GM12878 (cell line): Measurements from ENCODE around the gene RNU11. TPM values are rescaled to one million over a fixed set of nuclear protein-coding genes. Genes with fewer than 3 reads are reported as not detected.
A peak's percentile ranks its signal among the peaks of the same experiment; 100 is the strongest.

ENCODE experiments used
- ATAC-seq: fragments of 200-7000 bp; cut with Tn5 transposase; 3 replicates; pipeline ENCODE4 v1.9.1; 2020; ENCODE audit warnings: mild to moderate bottlenecking, moderate library complexity
- BruUV-seq: library from RNA; stranded (reverse); fragments of 400-500 nt; replicated peaks from 2 replicates; lab custom pipeline; 2021; lab: Mats Ljungman, UMichigan
- CTCF ChIA-PET: fragments of 300-600 bp; sonication (Branson Sonifier 250); formaldehyde crosslinking; extraction: SDS; loops from one replicate; lab custom pipeline; 2021; ENCODE audit warnings: inconsistent platforms; lab: Yijun Ruan, JAX
- POLR2A ChIA-PET: fragments of 350-600 bp; formaldehyde crosslinking; extraction: SDS; loops from one replicate; lab custom pipeline; 2021; ENCODE audit warnings: inconsistent platforms; lab: Charles Lee
- RAD21 ChIA-PET: fragments of 300-600 bp; sonication (Branson Sonifier 250); formaldehyde crosslinking; loops from one replicate; lab custom pipeline; 2023; ENCODE audit warnings: antibody characterized with exemption; ENCODE audit not compliant: unreplicated experiment; lab: Charles Lee
- SMC1A ChIA-PET: fragments of 300-600 bp; sonication (Branson Sonifier 250); formaldehyde crosslinking; loops from one replicate; lab custom pipeline; 2023; ENCODE audit not compliant: unreplicated experiment, uncharacterized antibody; lab: Charles Lee
- DNase-seq: peaks from one replicate; pipeline ENCODE4 v3.0.0-alpha.2; 2011; ENCODE audit warnings: low read depth, low spot score
- FAIRE-seq: peaks from 3 replicates; lab custom pipeline; 2011; peaks lifted over from hg19 to GRCh38; lab: Jason Lieb, UNC
- H2AFZ ChIP-seq: 2 replicates; pipeline ENCODE4 v1.6.0; 2011; ENCODE audit warnings: low read depth, low read length, control low read depth; ENCODE audit not compliant: control insufficient read depth
- H3K27ac ChIP-seq: 2 replicates; pipeline ENCODE4 v1.5.1; 2011; ENCODE audit warnings: control low read depth; ENCODE audit not compliant: control insufficient read depth, insufficient read depth
- H3K27me3 ChIP-seq, 2 experiments: replicated peaks in 1 of 2; 2 replicates each; pipeline versions ENCODE4 v1.6.0 to v1.6.1; 2011; ENCODE audit warnings: low read length in 1 of 2; ENCODE audit not compliant: control insufficient read depth in 2 of 2, insufficient read depth in 2 of 2
- H3K36me3 ChIP-seq, 2 experiments: 2 replicates each; pipeline ENCODE4 v1.5.1; 2011; ENCODE audit warnings: low read length in 1 of 2; ENCODE audit not compliant: control insufficient read depth in 2 of 2, insufficient read depth in 2 of 2
- H3K4me1 ChIP-seq: 2 replicates; pipeline ENCODE4 v1.6.1; 2011; ENCODE audit warnings: mild to moderate bottlenecking, low read length, moderate library complexity, mixed read lengths; ENCODE audit not compliant: control insufficient read depth, insufficient read depth
- H3K4me2 ChIP-seq: 2 replicates; pipeline ENCODE4 v1.6.0; 2011; ENCODE audit warnings: control low read depth; ENCODE audit not compliant: control insufficient read depth, insufficient read depth
- H3K4me3 ChIP-seq: fragments of 200-600 bp; sonication (generic); 2 replicates; pipeline ENCODE4 v1.5.1; 2016
- H3K79me2 ChIP-seq: 2 replicates; pipeline ENCODE4 v1.6.0; 2011; ENCODE audit warnings: low read length; ENCODE audit not compliant: control insufficient read depth, insufficient read depth
- H3K9ac ChIP-seq: 2 replicates; pipeline ENCODE4 v1.8.0; 2011; ENCODE audit warnings: low read length, control low read depth, mixed read lengths; ENCODE audit not compliant: control insufficient read depth, insufficient read depth
- H3K9me3 ChIP-seq: replicated peaks from 3 replicates; pipeline ENCODE4 v1.5.1; 2011; ENCODE audit warnings: mild to moderate bottlenecking, low read length; ENCODE audit not compliant: control insufficient read depth, insufficient read depth
- H4K20me1 ChIP-seq: 2 replicates; pipeline ENCODE4 v1.6.0; 2011; ENCODE audit not compliant: control insufficient read depth, insufficient read depth
- ATF2 ChIP-seq: IDR thresholded peaks from 2 replicates; pipeline ENCODE4 v1.6.1; 2012; ENCODE audit warnings: low read length, inconsistent platforms
- ATF7 ChIP-seq: fragments of 450-650 bp; IDR thresholded peaks from 2 replicates; pipeline ENCODE4 v1.6.1; 2016; ENCODE audit warnings: low read depth, mild to moderate bottlenecking
- BACH1 ChIP-seq: fragments of 450-650 bp; IDR thresholded peaks from 2 replicates; pipeline ENCODE4 v1.6.1; 2017; ENCODE audit warnings: mild to moderate bottlenecking, borderline replicate concordance
- EP300 ChIP-seq, 2 experiments: fragments of 150-350 bp in 1 of 2; IDR thresholded peaks; 2 replicates each; pipeline ENCODE4 v1.6.1; 2011 to 2012; ENCODE audit warnings: low read depth in 2 of 2, low read length in 2 of 2, borderline replicate concordance in 1 of 2, improper control_type of control experiment in 1 of 2, inconsistent platforms in 1 of 2; ENCODE audit not compliant: control insufficient read depth in 1 of 2
- HDGF ChIP-seq: fragments of 450-650 bp; IDR thresholded peaks from 2 replicates; pipeline ENCODE4 v1.6.1; 2016; ENCODE audit warnings: antibody characterized with exemption
- IKZF2 ChIP-seq, 2 experiments: fragments of 450-650 bp; IDR thresholded peaks; 2 replicates each; pipeline ENCODE4 v1.6.1; 2017; ENCODE audit warnings: mild to moderate bottlenecking in 2 of 2, moderate library complexity in 2 of 2
- JUNB ChIP-seq: IDR thresholded peaks from 2 replicates; pipeline ENCODE4 v1.6.1; 2016; ENCODE audit warnings: antibody characterized with exemption, mild to moderate bottlenecking
- MEF2A ChIP-seq: IDR thresholded peaks from 2 replicates; pipeline ENCODE4 v1.6.1; 2011; ENCODE audit warnings: low read depth, mild to moderate bottlenecking, low read length, moderate library complexity; ENCODE audit not compliant: insufficient read depth
- MEF2B ChIP-seq: fragments of 450-650 bp; IDR thresholded peaks from 2 replicates; pipeline ENCODE4 v1.6.1; 2018; ENCODE audit warnings: mild to moderate bottlenecking, moderate library complexity; ENCODE audit not compliant: partially characterized antibody, poor library complexity, severe bottlenecking
- MTA3 ChIP-seq: IDR thresholded peaks from 2 replicates; pipeline ENCODE4 v1.6.1; 2012; ENCODE audit warnings: low read length, inconsistent platforms, borderline replicate concordance
- NFYB ChIP-seq: IDR thresholded peaks from 2 replicates; pipeline ENCODE4 v1.6.1; 2011; ENCODE audit warnings: low read depth, mild to moderate bottlenecking, low read length, improper control_type of control experiment, moderate library complexity; ENCODE audit not compliant: insufficient read depth
- PAX5 ChIP-seq: IDR thresholded peaks from 2 replicates; pipeline ENCODE4 v1.6.1; 2011; ENCODE audit warnings: low read depth, low read length, borderline replicate concordance
- PML ChIP-seq: IDR thresholded peaks from 2 replicates; pipeline ENCODE4 v1.6.1; 2012; ENCODE audit warnings: low read length, inconsistent platforms
- POLR2AphosphoS2 ChIP-seq: IDR thresholded peaks from 2 replicates; pipeline ENCODE4 v1.6.1; 2011; ENCODE audit warnings: low read depth, mild to moderate bottlenecking, low read length, improper control_type of control experiment, moderate library complexity
- RUNX3 ChIP-seq: IDR thresholded peaks from 2 replicates; pipeline ENCODE4 v1.6.1; 2012; ENCODE audit warnings: low read length, inconsistent platforms
- SPI1 ChIP-seq: IDR thresholded peaks from 2 replicates; pipeline ENCODE4 v1.6.1; 2011; ENCODE audit warnings: low read depth, mild to moderate bottlenecking, low read length, moderate library complexity, borderline replicate concordance; ENCODE audit not compliant: insufficient read depth
- WGBS: methylation state at CpG from one replicate; pipeline ENCODE4 v1.1.6; 2016; ENCODE audit warnings: low lambda C conversion rate; ENCODE audit not compliant: insufficient replicate concordance, insufficient coverage; ENCODE audit errors: missing lambda C conversion rate; 5-methylcytosine and 5-hydroxymethylcytosine counted together
- in situ Hi-C: fragments of 300-500 bp; cut with MboI; formaldehyde crosslinking; loops from 9 replicates; pipeline ENCODE4 v1.14.3; 2018; ENCODE audit warnings: mixed read lengths
- intact Hi-C: fragments of 100-400 bp; cut with micrococcal nuclease; formaldehyde crosslinking; loops from one replicate; pipeline ENCODE4 v1.14.2; 2022; ENCODE audit not compliant: unreplicated experiment
- polyA plus RNA-seq, 11 experiments: library from polyadenylated mRNA; depleted of rRNA in 4 of 11; unstranded in 6 of 11; stranded (reverse) in 5 of 11; fragments of >200 nt; fragmentation: Nextera tagmentation in 4 of 11; fragmentation: Illumina TruSeq in 1 of 11; extraction: Ambion mirVana in 4 of 11; extraction: Trizol in 1 of 11; gene quantifications; 1 replicate in 1 of 11; 2 replicates in 10 of 11; pipeline versions ENCODE4 v1.2.1 to v1.2.3, GENCODE V29; 2011 to 2016; ENCODE audit warnings: inconsistent platforms in 2 of 11, missing spikeins in 2 of 11, low read depth in 1 of 11
- total RNA-seq, 4 experiments: library from RNA; depleted of rRNA in 3 of 4; stranded (reverse); fragments of >200 nt in 3 of 4; fragmentation: Illumina TruSeq in 1 of 4; extraction: Trizol in 1 of 4; gene quantifications; 2 replicates each; pipeline versions ENCODE4 v1.2.1 to v1.2.3, GENCODE V29; 2013 to 2021
- TF ChIP-seq, protein P1 (sequence below): fragments of 450-650 bp; IDR thresholded peaks from 2 replicates; pipeline ENCODE4 v1.6.1; 2017; ENCODE audit warnings: low read depth, mild to moderate bottlenecking, moderate library complexity

Gene RNU11
- total and polyA plus RNA-seq, 10 of the 15 experiments (the other 5 are each of a cell fraction or from before 2014, with no cell fraction given): under 0.01 TPM; not detected in 9

DNA sequence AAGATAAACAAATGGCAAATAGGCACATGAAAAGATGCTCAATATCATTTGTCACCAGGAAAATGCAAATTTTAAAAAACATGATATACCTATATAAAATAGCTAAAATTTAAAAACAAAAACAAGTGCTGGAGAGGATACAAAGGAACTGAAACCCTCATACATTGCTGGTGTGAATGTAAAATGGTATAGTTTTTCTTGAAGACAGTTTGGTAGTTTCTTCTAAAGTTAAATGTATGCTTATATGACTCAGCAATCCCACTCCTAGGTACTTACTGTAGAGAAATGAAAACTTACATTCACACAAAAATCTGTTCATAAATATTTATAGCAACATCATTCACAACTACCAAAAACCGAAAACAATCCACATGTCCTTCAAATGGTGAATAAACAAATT is 16.7 kb upstream of the RNU11 start:
- intact Hi-C loops (no loop called here), in situ Hi-C loops (no loop called here)
- ChIA-PET SMC1A (interaction anchor here (1.0 to 1.4 kb wide), 2 partner anchors 9 kb away, joined by 4 to 6 read pairs; no protein-coding TSS in a partner anchor), POLR2A (interaction anchor here (0.6 to 1.1 kb wide), 2 partner anchors 10 to 38 kb away, joined by 3 to 4 read pairs; no protein-coding TSS in a partner anchor), RAD21 (interaction anchor here (0.6 to 0.9 kb wide), 2 partner anchors 11 to 29 kb away, joined by 3 to 4 read pairs; no protein-coding TSS in a partner anchor), CTCF (interaction anchor here (0.6 to 2.0 kb wide), 4 partner anchors 9 to 208 kb away, joined by 3 to 4 read pairs (median 4); no protein-coding TSS in a partner anchor)
- Histone ChIP-seq H3K36me3 (peaks cover 0 to 2% of the 10 kb centered on the region in 2 experiments; a peak in 1 of 4 replicates), H2AFZ (no peak overlapping the region), H3K9ac (no peak overlapping the region), H3K4me3 (no peak overlapping the region), H3K4me1 (peaks cover 13% of the 10 kb centered on the region), H3K27me3 (no peaks in the 10 kb centered on the region), H4K20me1 (no peaks in the 10 kb centered on the region), H3K4me2 (no peak overlapping the region; the same call in 1 of the 2 replicates), H3K79me2 (no peaks in the 10 kb centered on the region), H3K9me3 (peaks cover 3% of the 10 kb centered on the region; the same call in 2 of the 3 replicates), H3K27ac (peak overlapping the region; percentile 48; the same call in 1 of the 2 replicates)
- WGBS: 23% methylated on average over 1 of the region's 1 CpG
- BruUV-seq: no TSS peak
- peak; percentile 86 for ATAC-seq
- DNase-seq: no peak
- TF ChIP-seq POLR2AphosphoS2 (no peak), JUNB (peak; percentile 70), IKZF2 (IDR thresholded peaks at IDR 0.05) (0 out of 4 replicates have a peak, but pooled peaks of 1 of the 2 experiments have one; percentile 11), PML (no peak), SPI1 (peak; percentile 76), HDGF (no peak), PAX5 (no peak), BACH1 (peak; percentile 78; the same call in 1 of the 2 replicates), ATF7 (peak; percentile 40; the same call in 1 of the 2 replicates), EP300 (IDR thresholded peaks at IDR 0.05; ENCODE audit: borderline replicate concordance in 1 of 2, control insufficient read depth in 1 of 2, low read depth in 2 of 2, low read length in 2 of 2) (peak in 1 of 2 experiments; percentile 47; a peak in 2 of 4 replicates), MTA3 (no peak), NFYB (no peak), ATF2 (peak; percentile 56; the same call in 1 of the 2 replicates), MEF2B (peak; percentile 33), MEF2A (peak; percentile 69; the same call in 1 of the 2 replicates), RUNX3 (0 out of 2 replicates have a peak, but pooled peaks have one; percentile 12)
- TF ChIP-seq, protein P1, sequence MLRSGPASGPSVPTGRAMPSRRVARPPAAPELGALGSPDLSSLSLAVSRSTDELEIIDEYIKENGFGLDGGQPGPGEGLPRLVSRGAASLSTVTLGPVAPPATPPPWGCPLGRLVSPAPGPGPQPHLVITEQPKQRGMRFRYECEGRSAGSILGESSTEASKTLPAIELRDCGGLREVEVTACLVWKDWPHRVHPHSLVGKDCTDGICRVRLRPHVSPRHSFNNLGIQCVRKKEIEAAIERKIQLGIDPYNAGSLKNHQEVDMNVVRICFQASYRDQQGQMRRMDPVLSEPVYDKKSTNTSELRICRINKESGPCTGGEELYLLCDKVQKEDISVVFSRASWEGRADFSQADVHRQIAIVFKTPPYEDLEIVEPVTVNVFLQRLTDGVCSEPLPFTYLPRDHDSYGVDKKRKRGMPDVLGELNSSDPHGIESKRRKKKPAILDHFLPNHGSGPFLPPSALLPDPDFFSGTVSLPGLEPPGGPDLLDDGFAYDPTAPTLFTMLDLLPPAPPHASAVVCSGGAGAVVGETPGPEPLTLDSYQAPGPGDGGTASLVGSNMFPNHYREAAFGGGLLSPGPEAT: peak; percentile 29; the same call in 1 of the 2 replicates
- FAIRE-seq: peak; percentile 75
